Measurements from ENCODE around the gene STK25. TPM values are rescaled to one million over a fixed set of nuclear protein-coding genes. Genes with fewer than 3 reads are reported as not detected.

Gene STK25
- total RNA-seq: 10 to 100 TPM; 51.0 to 99.1 (median 63.5) TPM
- long read RNA-seq, partial matches to known transcripts: 2 of 7 reads
- long read RNA-seq, other reads (novel, unspliced or antisense): 1 of 7 reads

GRCh38 chr2:241508240-241509154 is at the start of gene STK25:
TSS of gene STK25 (minus strand) at chr2:241508584. CDS start at chr2:241508035, 549 bp downstream.
- no CpG with 5 or more reads among the region's 122 CpGs for WGBS (ENCODE audit: insufficient coverage, low coverage, low lambda C conversion rate, missing lambda C conversion rate)
- intact Hi-C loops (cut with DNase I): no loop called here
- H3K4me3 ChIP-seq: peak within 1 kb of the TSS; percentile 49 to 91 (median 72)
- TF ChIP-seq POLR2A (IDR thresholded peaks at IDR 0.05) (peak; percentile 66), CTCF (IDR thresholded peaks at IDR 0.05) (no peak)
- H3K27me3 ChIP-seq: no peaks in the 10 kb centered on the region
- H3K27ac ChIP-seq: peak within 1 kb of the TSS; percentile 47 to 61 (median 52)
- peaks cover 0 to 19% (median 6%) of the 10 kb centered on the region in 4 donors for H3K4me1 ChIP-seq
- DNase-seq: peak; percentile 98
- H3K9me3 ChIP-seq: no peaks in the 10 kb centered on the region
- ATAC-seq: peak; percentile 95 to 98 (median 97)
- H3K36me3 ChIP-seq: no peaks in the 10 kb centered on the region

GRCh38 chr2:241556746-241557145 is 48.4 kb upstream of the STK25 start:
- H3K9me3 ChIP-seq: no peaks in the 10 kb centered on the region
- H3K4me1 ChIP-seq: peaks cover 0 to 9% (median 4%) of the 10 kb centered on the region in 4 donors
- intact Hi-C loops (cut with DNase I): no loop called here
- H3K36me3 ChIP-seq: no peaks in the 10 kb centered on the region
- ATAC-seq: no peak
- DNase-seq: no peak
- H3K4me3 ChIP-seq: no peak overlapping the region
- no peak overlapping the region for H3K27ac ChIP-seq
- H3K27me3 ChIP-seq: no peaks in the 10 kb centered on the region
- TF ChIP-seq POLR2A (IDR thresholded peaks at IDR 0.05): no peak
- TF ChIP-seq CTCF (IDR thresholded peaks at IDR 0.05): no peak

GRCh38 chr2:241555711-241556110 is 47.3 kb upstream of the STK25 start:
- H3K9me3 ChIP-seq: no peaks in the 10 kb centered on the region
- no peak for DNase-seq
- no peaks in the 10 kb centered on the region for H3K27me3 ChIP-seq
- 80% methylated on average over 1 of the region's 3 CpGs for WGBS (ENCODE audit: insufficient coverage, low coverage, low lambda C conversion rate, missing lambda C conversion rate)
- H3K4me1 ChIP-seq: peaks cover 0 to 19% (median 9%) of the 10 kb centered on the region in 4 donors
- ATAC-seq: no peak
- no peak overlapping the region for H3K4me3 ChIP-seq
- TF ChIP-seq CTCF (IDR thresholded peaks at IDR 0.05): no peak
- no peak for TF ChIP-seq POLR2A (IDR thresholded peaks at IDR 0.05)
- intact Hi-C loops (cut with DNase I): no loop called here
- no peak overlapping the region for H3K27ac ChIP-seq
- no peaks in the 10 kb centered on the region for H3K36me3 ChIP-seq

DNA sequence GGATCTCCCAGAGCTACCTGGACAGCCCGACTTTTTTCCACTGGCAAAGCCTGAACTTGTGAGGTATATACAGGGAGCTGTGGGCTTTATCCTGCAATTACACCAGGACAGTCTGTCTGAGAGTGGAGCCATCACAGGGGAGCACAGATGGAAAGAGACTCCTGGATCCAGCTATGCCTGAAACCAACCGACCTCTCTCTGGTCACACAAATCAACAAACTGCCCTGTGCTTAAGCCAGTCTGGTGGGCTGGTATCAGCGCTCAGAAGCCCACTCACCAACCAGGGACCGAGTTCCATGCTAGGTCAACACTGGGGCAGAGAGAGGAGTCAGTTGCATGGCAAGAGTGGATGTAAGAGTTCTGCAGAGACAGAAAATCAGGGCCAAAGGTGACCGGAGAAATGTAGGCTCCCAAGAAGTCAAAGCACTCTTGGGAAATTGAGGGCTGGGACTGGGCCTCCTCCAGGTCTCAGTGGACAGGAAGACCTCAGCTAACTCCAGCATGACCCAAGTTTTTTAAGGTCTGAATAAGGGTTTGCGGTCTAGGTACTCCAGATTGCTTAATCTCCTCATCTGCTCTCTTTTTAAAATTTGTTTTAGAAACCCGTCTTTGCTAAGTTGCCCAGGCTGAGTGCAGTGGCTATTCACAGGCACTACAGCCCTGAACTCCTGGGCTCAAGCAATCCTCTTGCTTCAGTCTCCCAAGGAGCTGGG is 46.4 kb upstream of the STK25 start:
- Histone ChIP-seq H3K27me3 (no peaks in the 10 kb centered on the region), H3K9me3 (no peaks in the 10 kb centered on the region), H3K4me3 (no peak overlapping the region), H3K27ac (no peak overlapping the region), H3K36me3 (no peaks in the 10 kb centered on the region), H3K4me1 (peaks cover 0 to 27% (median 13%) of the 10 kb centered on the region in 4 donors)
- TF ChIP-seq CTCF (IDR thresholded peaks at IDR 0.05): no peak
- ATAC-seq (no peak), DNase-seq (no peak)
- intact Hi-C loops (cut with DNase I): no loop called here
- 68% methylated on average over 3 of the region's 7 CpGs for WGBS (ENCODE audit: insufficient coverage, low coverage, low lambda C conversion rate, missing lambda C conversion rate)
